DMS 273 treated with DMSO at 0.1 percent for 48 hours (cell line): ENCODE data around the gene PRR5.
"Not testable (repeated sequence)": the region's sequence is repeated elsewhere in the genome, so short reads cannot be mapped to it uniquely, and the experiment has no call there.

ENCODE experiments used
- DNase-seq: peaks from one replicate; lab custom pipeline; 2025; lab: John Stamatoyannopoulos, UW

Gene PRR5

GRCh38 chr22:44701824-44702478 is at the start of gene PRR5:
Gene PRR5 (plus strand): TSS chr22:44702204. CDS start chr22:44702475, 271 bp downstream.
- no peak for DNase-seq

GRCh38 chr22:44652866-44653265 is 49.1 kb upstream of the PRR5 start:
- DNase-seq, result not testable (repeated sequence)

- DNase-seq, result no peak
Measured at GRCh38 chr22:44658311-44658953, 43.6 kb upstream of the PRR5 start.

- DNase-seq, result no peak
Measured at GRCh38 chr22:44659140-44659539, 42.9 kb upstream of the PRR5 start.

GRCh38 chr22:44660051-44660830 is 41.8 kb upstream of the PRR5 start:
- DNase-seq, result no peak

GRCh38 chr22:44661070-44661469 is 40.9 kb upstream of the PRR5 start:
- no peak for DNase-seq

- no peak for DNase-seq
Measured at GRCh38 chr22:44661659-44662569, 40.1 kb upstream of the PRR5 start.

GRCh38 chr22:44663256-44663999 is 38.6 kb upstream of the PRR5 start:
- no peak for DNase-seq

GRCh38 chr22:44664149-44664548 is 37.9 kb upstream of the PRR5 start:
- no peak for DNase-seq

GRCh38 chr22:44665115-44665514 is 36.9 kb upstream of the PRR5 start:
- DNase-seq, result no peak

GRCh38 chr22:44666207-44666585 is 35.8 kb upstream of the PRR5 start:
- DNase-seq, result no peak

- DNase-seq, result no peak
Measured at GRCh38 chr22:44667276-44667675, 34.7 kb upstream of the PRR5 start.

GRCh38 chr22:44667829-44668189 is 34.2 kb upstream of the PRR5 start:
- DNase-seq, result no peak

- DNase-seq, result no peak
Measured at GRCh38 chr22:44668190-44668885, 33.7 kb upstream of the PRR5 start.

- no peak for DNase-seq
Measured at GRCh38 chr22:44668886-44669521, 33.0 kb upstream of the PRR5 start.

- no peak for DNase-seq
Measured at GRCh38 chr22:44669561-44669976, 32.4 kb upstream of the PRR5 start.

GRCh38 chr22:44670220-44670988 is 31.6 kb upstream of the PRR5 start:
- no peak for DNase-seq

GRCh38 chr22:44671742-44672141 is 30.3 kb upstream of the PRR5 start:
- DNase-seq, result no peak

GRCh38 chr22:44672632-44673031 is 29.4 kb upstream of the PRR5 start:
- no peak for DNase-seq
